ENCODE measurements around the gene NFIB. TPM values are rescaled to one million over a fixed set of nuclear protein-coding genes. Genes with fewer than 3 reads are reported as not detected.

The NFIB gene
- total RNA-seq, 2 experiments from 2014 or later = not detected

DNA sequence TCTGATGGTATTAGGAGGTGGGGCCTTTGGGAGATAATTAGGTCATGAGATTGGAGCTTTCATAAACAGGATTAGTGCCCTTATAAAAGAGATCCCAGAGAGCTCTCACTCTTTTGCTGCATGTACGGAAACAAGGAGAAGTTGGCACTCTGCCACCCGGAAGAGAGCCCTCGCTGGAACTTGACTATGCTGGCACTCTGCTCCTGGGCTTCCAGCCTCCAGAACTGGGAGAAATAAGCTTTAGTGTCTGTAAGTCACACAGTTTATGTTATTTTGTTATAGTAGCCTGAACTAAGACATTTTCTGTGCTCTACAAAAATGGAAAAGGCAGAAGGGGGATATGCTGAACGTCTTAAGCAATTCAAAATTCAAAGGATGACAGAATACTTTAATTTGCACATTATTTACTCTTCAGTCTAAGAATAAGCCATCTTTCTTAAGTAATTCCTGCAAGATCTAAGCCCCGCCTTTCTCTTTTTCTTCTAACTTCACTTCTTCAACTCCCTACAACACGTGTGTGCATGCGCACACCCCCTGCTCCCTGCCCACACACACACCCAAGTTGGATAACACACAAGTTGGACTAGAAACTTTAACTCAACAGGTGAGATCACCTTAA, 17.3 kb downstream of the NFIB start:
- ATAC-seq = no peak
- H3K27me3 Mint-ChIP-seq (ENCODE audit: low read depth) = peaks cover 4% of the 10 kb centered on the region
- H3K4me1 Mint-ChIP-seq (ENCODE audit: low read depth) = no peaks in the 10 kb centered on the region

DNA sequence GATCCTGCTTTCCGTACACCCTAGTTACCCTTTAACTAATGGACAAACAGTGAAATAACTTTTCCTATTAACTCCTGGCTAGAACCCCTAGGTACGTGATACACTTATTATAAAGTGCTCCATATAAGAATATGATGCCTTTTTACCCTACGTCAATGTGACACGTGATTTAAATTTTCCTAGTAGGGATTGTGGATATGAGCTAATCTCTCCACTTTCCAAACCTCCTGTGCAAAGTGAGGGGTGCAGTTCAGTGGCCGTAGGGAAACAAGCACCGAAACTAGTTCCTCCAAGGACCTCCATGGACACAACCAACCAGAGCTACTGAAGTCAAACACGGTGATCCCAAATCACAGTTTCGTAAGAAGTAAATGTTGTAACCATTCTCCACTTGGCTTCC, 19.3 kb downstream of the NFIB start:
- no peaks in the 10 kb centered on the region for H3K36me3 Mint-ChIP-seq (ENCODE audit: low read depth)
- DNase-seq (no peak), ATAC-seq (no peak)
- H3K27ac Mint-ChIP-seq = no peak overlapping the region
- ChIA-PET POLR2A (no interaction called here), CTCF (no interaction called here)
- peaks cover 4% of the 10 kb centered on the region for H3K27me3 Mint-ChIP-seq (ENCODE audit: low read depth)
- no peaks in the 10 kb centered on the region for H3K4me1 Mint-ChIP-seq (ENCODE audit: low read depth)
- H3K4me3 Mint-ChIP-seq = no peak overlapping the region
- no peaks in the 10 kb centered on the region for H3K9me3 Mint-ChIP-seq (ENCODE audit: insufficient read depth)

More for the DNA sequence above, 17.3 kb downstream of the NFIB start:
- Mint-ChIP-seq H3K9me3 (ENCODE audit: insufficient read depth) (no peaks in the 10 kb centered on the region), H3K4me3 (no peak overlapping the region), H3K27ac (no peak overlapping the region), H3K36me3 (ENCODE audit: low read depth) (no peaks in the 10 kb centered on the region)
- CTCF ChIA-PET = no interaction called here
- no peak for DNase-seq
- POLR2A ChIA-PET = no interaction called here

DNA sequence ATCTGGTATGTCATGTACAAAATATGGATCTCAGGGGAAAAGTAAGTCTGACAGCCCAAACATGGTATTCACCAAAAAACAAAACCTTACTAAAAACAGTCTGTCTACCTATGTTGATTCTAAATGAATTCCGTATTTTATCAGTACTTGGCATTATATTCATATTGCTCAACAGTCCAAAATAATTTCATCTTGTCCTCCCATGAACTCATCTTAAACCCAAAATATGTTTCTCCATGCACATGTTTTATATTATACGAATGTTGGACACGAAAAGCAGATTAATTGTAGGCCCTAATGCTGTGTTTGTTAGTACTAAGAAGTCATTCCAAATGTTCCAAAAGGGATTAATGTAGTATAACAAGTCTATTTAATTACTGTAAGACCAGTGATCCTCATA, 20.1 kb downstream of the NFIB start:
- Mint-ChIP-seq H3K27me3 (ENCODE audit: low read depth) (peaks cover 4% of the 10 kb centered on the region), H3K4me3 (no peak overlapping the region), H3K36me3 (ENCODE audit: low read depth) (no peaks in the 10 kb centered on the region), H3K4me1 (ENCODE audit: low read depth) (no peaks in the 10 kb centered on the region), H3K27ac (no peak overlapping the region), H3K9me3 (ENCODE audit: insufficient read depth) (no peaks in the 10 kb centered on the region)
- ChIA-PET POLR2A (no interaction called here), CTCF (no interaction called here)
- DNase-seq (no peak), ATAC-seq (no peak)

DNA sequence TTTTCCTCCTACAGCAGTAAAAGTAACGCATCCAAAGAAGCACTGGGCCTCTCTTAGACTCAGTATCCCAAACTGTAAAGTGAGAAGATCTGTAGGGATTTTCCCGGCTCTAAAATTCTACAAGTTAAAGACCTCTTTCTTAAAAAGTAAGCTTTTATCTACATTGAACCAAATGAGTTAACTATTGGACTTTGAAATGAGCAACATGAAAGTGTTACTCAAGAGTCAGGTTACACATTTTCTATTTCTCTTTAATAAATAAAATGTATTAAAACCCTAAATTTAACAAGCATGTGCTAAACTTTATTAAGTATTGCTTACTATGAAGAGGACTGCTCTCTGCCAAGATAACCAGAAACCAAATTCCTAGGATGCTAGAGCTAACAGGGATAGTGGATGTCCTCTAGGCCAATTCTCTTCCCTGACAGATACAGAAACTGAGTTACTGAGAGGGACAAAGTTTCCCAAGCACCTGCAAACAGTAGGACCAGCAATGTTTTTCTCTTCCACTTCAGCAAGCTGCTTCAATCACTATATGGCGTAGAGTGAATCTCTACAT, 21.7 kb downstream of the NFIB start:
- Mint-ChIP-seq H3K27ac (no peak overlapping the region), H3K4me1 (ENCODE audit: low read depth) (no peaks in the 10 kb centered on the region)
- no peak for ATAC-seq

DNA sequence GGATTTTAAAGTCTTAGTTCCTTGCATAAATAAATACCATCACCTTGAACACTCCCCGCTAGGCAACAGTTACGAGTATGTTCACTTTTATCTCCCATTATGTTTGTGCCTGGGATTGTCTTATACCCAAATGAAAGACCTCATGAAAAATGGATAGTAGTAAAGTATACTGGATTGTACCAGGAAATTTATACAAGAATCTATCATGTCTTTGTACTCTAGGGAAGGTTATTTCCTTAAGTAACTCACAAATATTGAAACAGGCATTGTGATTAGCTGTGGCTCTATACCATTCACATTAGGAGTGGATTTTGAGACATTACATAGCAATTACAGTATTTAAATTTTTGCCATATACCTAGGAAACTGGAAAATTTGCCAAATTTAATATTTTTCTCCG, 24.0 kb downstream of the NFIB start:
- Mint-ChIP-seq H3K9me3 (ENCODE audit: insufficient read depth) (no peaks in the 10 kb centered on the region), H3K36me3 (ENCODE audit: low read depth) (no peaks in the 10 kb centered on the region), H3K27ac (no peak overlapping the region), H3K4me3 (no peak overlapping the region), H3K4me1 (ENCODE audit: low read depth) (no peaks in the 10 kb centered on the region), H3K27me3 (ENCODE audit: low read depth) (no peaks in the 10 kb centered on the region)
- ChIA-PET POLR2A (no interaction called here), CTCF (no interaction called here)
- ATAC-seq (no peak), DNase-seq (no peak)

More for the DNA sequence above, 21.7 kb downstream of the NFIB start:
- no peak overlapping the region for H3K4me3 Mint-ChIP-seq
- POLR2A ChIA-PET = no interaction called here
- H3K36me3 Mint-ChIP-seq (ENCODE audit: low read depth) = no peaks in the 10 kb centered on the region
- no peaks in the 10 kb centered on the region for H3K9me3 Mint-ChIP-seq (ENCODE audit: insufficient read depth)
- no peaks in the 10 kb centered on the region for H3K27me3 Mint-ChIP-seq (ENCODE audit: low read depth)
- CTCF ChIA-PET = no interaction called here
- no peak for DNase-seq

DNA sequence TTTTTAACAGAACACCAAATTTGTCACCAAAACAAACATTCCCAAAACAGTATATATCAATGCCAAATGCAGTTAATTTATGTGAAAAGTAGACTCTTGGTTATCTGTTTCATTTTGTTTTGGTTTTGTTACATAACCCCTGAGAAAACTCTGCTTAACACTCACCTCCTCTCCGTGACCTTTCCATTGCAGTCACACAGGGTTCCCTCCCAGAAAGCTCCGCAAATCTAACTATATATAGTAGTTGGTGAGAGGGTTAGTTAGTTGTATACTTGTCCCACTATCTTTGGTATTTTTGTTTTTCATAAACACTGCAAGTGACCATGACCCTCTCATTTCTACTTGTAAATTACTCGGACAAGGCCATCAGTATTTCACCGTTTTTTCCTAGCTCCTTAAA, 25.5 kb downstream of the NFIB start:
- no peak for ATAC-seq
- Mint-ChIP-seq H3K27me3 (ENCODE audit: low read depth) (no peaks in the 10 kb centered on the region), H3K4me1 (ENCODE audit: low read depth) (no peaks in the 10 kb centered on the region), H3K4me3 (no peak overlapping the region), H3K9me3 (ENCODE audit: insufficient read depth) (no peaks in the 10 kb centered on the region), H3K36me3 (ENCODE audit: low read depth) (no peaks in the 10 kb centered on the region), H3K27ac (no peak overlapping the region)
- no peak for DNase-seq
- ChIA-PET CTCF (no interaction called here), POLR2A (no interaction called here)

DNA sequence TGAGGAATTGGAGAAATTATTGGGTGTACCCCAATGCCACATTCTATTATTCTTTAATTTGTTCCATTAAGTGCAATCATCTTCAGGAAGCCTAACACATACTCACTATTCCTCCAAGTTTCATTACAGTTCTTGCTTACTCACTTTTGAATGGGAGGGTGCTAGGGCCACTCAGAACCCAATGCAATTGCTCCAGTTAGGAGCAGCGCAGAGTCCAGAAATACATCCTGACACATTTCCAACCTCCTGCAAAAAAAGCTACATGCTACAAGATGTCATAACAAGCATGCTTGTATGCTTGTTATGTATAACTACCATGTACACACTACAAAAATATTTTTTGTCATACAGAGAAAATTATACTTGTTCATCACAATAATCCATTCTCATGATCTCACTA, 27.8 kb downstream of the NFIB start:
- CTCF ChIA-PET = no interaction called here
- POLR2A ChIA-PET = no interaction called here
- Mint-ChIP-seq H3K36me3 (ENCODE audit: low read depth) (no peaks in the 10 kb centered on the region), H3K4me3 (no peak overlapping the region), H3K27me3 (ENCODE audit: low read depth) (no peaks in the 10 kb centered on the region), H3K9me3 (ENCODE audit: insufficient read depth) (no peaks in the 10 kb centered on the region), H3K4me1 (ENCODE audit: low read depth) (no peaks in the 10 kb centered on the region), H3K27ac (no peak overlapping the region)
- no peak for DNase-seq
- ATAC-seq = no peak

DNA sequence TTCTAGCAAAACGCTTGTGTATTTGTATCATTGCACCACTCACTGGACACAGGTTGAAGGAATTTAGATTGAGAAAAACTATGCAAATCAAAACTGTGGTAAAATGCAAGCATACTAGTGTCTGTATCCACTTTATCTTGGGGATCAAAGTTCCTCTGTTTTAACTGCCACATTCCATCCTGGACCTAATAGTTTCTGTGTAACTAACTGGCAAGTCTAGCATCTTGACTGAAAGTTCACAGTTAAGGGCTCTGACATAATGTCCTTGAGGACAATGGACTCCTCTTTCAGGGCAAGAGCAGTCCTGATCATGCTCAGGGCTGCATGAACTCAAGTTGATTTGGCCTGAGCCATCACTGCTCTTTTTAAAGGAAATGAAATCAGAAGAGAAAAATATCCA, 30.7 kb downstream of the NFIB start:
- Mint-ChIP-seq H3K36me3 (ENCODE audit: low read depth) (no peaks in the 10 kb centered on the region), H3K4me3 (no peak overlapping the region), H3K27ac (no peak overlapping the region), H3K27me3 (ENCODE audit: low read depth) (no peaks in the 10 kb centered on the region), H3K9me3 (ENCODE audit: insufficient read depth) (no peaks in the 10 kb centered on the region), H3K4me1 (ENCODE audit: low read depth) (no peaks in the 10 kb centered on the region)
- ATAC-seq (no peak), DNase-seq (no peak)
- CTCF ChIA-PET = no interaction called here
- POLR2A ChIA-PET = no interaction called here

DNA sequence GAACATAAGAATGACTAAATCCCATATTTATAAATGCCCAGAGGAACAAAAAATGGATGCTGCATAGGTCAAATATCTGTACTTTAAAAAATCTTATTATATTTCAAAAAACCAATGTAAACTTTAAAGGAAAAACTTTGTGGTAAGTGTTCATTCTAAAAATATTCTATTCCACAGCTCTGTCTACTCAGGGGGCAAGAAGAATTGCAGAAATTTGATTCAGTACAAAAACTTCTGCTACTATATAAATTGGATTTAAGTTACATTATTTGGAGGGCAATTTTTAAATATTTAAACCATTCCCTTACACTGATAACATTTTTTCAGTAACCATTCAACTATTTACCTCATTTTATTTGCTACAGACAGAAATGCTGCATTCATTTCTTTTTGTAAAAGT, 32.1 kb downstream of the NFIB start:
- DNase-seq (no peak), ATAC-seq (no peak)
- ChIA-PET CTCF (no interaction called here), POLR2A (no interaction called here)
- no peaks in the 10 kb centered on the region for H3K4me1 Mint-ChIP-seq (ENCODE audit: low read depth)
- H3K27me3 Mint-ChIP-seq (ENCODE audit: low read depth) = peaks cover 2% of the 10 kb centered on the region
- H3K27ac Mint-ChIP-seq = no peak overlapping the region
- H3K36me3 Mint-ChIP-seq (ENCODE audit: low read depth) = no peaks in the 10 kb centered on the region
- H3K4me3 Mint-ChIP-seq = no peak overlapping the region
- no peaks in the 10 kb centered on the region for H3K9me3 Mint-ChIP-seq (ENCODE audit: insufficient read depth)

DNA sequence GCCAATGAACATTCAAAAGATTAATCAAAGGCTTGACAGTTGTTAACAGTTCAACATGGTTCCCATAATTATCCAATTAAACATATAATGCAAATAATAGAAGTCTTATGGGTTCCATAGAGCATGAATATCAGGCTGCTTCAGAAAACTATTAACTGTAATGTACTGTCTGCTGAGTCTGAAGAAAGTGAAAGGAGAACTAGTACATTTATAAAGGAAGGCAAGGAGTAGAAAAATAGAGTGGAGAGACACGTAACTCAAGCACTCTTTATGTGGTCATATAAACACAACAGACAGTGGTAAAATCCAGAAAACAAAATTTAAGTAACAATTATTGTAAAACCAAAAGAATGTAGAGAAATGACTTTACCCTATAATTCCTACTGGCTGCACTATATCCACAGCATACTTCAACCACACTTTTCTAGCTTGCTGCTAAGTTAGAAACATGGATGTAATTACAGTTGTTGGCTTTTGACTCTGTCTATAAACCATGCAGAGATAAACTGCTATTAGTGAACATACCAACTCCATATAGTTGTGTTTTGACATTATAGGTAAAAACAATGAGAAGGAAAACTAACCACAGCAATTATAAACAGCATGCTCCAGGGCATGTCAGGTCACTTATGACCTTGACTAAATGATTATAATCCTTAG, 32.7 kb downstream of the NFIB start:
- DNase-seq = no peak
- H3K4me3 Mint-ChIP-seq = no peak overlapping the region
- peaks cover 2% of the 10 kb centered on the region for H3K27me3 Mint-ChIP-seq (ENCODE audit: low read depth)
- ChIA-PET POLR2A (no interaction called here), CTCF (no interaction called here)
- no peaks in the 10 kb centered on the region for H3K9me3 Mint-ChIP-seq (ENCODE audit: insufficient read depth)
- H3K4me1 Mint-ChIP-seq (ENCODE audit: low read depth) = no peaks in the 10 kb centered on the region
- no peaks in the 10 kb centered on the region for H3K36me3 Mint-ChIP-seq (ENCODE audit: low read depth)
- no peak for ATAC-seq
- no peak overlapping the region for H3K27ac Mint-ChIP-seq

DNA sequence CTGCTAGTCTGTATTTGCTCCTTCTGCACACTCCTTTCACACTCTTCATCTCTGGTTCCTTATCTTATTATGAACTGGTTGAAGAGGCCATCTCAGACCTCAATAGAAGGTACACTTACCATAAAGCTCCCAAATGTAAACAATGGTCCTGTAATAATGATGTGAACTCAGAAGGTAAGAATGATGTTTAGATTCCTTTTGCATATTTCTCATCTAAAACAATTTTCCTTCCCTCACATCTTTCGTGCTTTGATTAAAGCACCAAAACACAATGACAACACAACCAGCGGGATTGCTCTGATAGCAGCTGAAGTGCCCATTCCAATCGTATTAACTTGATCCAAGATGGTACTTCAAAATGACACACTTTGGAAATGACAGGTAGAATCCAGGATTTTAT, 34.3 kb downstream of the NFIB start:
- Mint-ChIP-seq H3K27ac (no peak overlapping the region), H3K4me1 (ENCODE audit: low read depth) (no peaks in the 10 kb centered on the region), H3K27me3 (ENCODE audit: low read depth) (peaks cover 5% of the 10 kb centered on the region), H3K36me3 (ENCODE audit: low read depth) (no peaks in the 10 kb centered on the region), H3K4me3 (no peak overlapping the region), H3K9me3 (ENCODE audit: insufficient read depth) (no peaks in the 10 kb centered on the region)
- no peak for DNase-seq
- POLR2A ChIA-PET = no interaction called here
- CTCF ChIA-PET = no interaction called here
- no peak for ATAC-seq

DNA sequence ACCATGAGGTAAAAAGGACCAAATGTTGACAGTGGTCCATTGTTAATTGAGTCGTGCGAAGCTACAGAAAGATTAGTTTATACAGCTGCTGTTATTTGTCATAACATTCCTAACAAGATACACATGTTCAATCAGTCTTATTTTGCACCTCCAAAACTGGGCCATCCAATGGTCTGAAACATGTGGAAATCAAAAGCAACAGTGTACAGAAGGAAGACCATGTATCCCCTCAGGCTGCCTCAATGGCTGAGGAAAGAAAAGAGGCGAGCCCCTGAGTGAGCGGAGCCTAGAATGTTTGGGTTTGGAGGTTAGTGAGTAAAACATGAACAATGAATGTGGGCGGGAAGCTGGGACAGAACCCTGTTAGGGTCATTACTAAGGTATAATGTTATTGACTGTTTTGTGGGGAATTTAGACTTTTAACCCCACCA, 35.6 kb downstream of the NFIB start:
- ATAC-seq (no peak), DNase-seq (no peak)
- H3K27me3 Mint-ChIP-seq (ENCODE audit: low read depth) = peaks cover 5% of the 10 kb centered on the region
- no peak overlapping the region for H3K4me3 Mint-ChIP-seq
- H3K27ac Mint-ChIP-seq = no peak overlapping the region
- ChIA-PET CTCF (no interaction called here), POLR2A (interaction anchor here (0.7 kb wide), 1 partner anchor 42 kb away, joined by 3 read pairs; no protein-coding TSS in a partner anchor)
- no peaks in the 10 kb centered on the region for H3K9me3 Mint-ChIP-seq (ENCODE audit: insufficient read depth)
- peaks cover 3% of the 10 kb centered on the region for H3K4me1 Mint-ChIP-seq (ENCODE audit: low read depth)
- no peaks in the 10 kb centered on the region for H3K36me3 Mint-ChIP-seq (ENCODE audit: low read depth)

DNA sequence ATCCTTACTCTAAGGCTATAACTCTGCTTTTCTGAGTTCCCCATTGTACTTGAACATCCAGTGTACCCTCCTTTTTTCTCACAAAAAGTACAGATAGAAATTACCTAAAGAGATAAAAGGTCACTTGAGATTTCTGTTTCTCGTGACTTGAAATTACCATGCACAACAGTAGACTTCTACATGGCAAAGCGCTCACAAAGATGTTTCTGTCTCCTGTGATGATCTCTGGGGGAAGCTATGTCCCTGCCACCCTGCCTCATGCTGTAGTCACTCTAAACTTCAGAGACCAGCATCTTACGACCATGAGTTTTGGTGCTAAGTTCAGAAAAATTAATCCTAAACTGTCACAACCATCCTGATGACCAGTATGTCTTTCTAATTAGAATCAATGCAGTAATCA, 36.2 kb downstream of the NFIB start:
- POLR2A ChIA-PET = no interaction called here
- no peak for DNase-seq

More for the DNA sequence above, 36.2 kb downstream of the NFIB start:
- no peaks in the 10 kb centered on the region for H3K9me3 Mint-ChIP-seq (ENCODE audit: insufficient read depth)
- CTCF ChIA-PET = no interaction called here
- H3K27ac Mint-ChIP-seq = no peak overlapping the region
- peaks cover 6% of the 10 kb centered on the region for H3K27me3 Mint-ChIP-seq (ENCODE audit: low read depth)
- H3K36me3 Mint-ChIP-seq (ENCODE audit: low read depth) = no peaks in the 10 kb centered on the region
- H3K4me3 Mint-ChIP-seq = no peak overlapping the region
- no peak for ATAC-seq
- H3K4me1 Mint-ChIP-seq (ENCODE audit: low read depth) = peaks cover 3% of the 10 kb centered on the region
